GM19328 (cell line): ENCODE measurements around the gene PGA5.
"Not testable (repeated sequence)": the region's sequence is repeated elsewhere in the genome, so short reads cannot be mapped to it uniquely, and the experiment has no call there.

Source experiments
- ATAC-seq: cut with Tn5 transposase; IDR thresholded peaks from one replicate; pipeline ENCODE4 v1.9.1; 2021; ENCODE audit warnings: mild to moderate bottlenecking, moderate library complexity; ENCODE audit not compliant: unreplicated experiment

The PGA5 gene

DNA sequence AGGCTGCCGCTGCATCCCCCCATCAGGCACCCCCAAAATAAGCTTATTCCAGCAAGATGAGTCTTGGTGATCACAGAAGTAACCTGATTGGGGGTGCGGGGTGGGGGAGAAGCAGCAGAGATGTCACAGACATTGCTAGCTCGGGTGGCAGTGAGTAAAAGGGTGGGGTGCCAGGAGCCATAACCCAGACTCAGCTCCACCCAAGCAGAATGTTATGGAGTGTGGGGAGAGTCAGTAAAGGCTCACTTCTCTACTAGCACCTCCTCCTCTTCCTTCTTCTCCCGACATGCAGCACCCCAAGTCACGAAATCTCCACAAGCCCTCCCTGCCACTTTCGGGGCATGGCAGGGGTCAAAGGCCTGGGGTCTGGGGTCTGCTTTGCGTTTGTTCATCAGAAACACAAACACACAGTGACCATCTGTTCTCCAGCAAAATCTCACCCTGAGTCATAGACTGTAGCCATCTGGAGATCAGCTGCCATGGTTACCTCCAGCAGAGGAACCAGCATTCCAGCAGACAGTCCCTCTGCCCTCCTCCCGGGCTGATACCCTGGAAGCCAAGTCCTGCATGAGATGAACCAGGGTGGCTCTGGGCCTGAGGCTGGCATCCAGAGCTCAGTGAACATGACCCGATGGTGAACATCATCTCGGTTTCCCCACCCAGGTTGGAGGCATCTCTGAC is 14.4 kb upstream of the PGA5 start:
- ATAC-seq: not testable (repeated sequence)

DNA sequence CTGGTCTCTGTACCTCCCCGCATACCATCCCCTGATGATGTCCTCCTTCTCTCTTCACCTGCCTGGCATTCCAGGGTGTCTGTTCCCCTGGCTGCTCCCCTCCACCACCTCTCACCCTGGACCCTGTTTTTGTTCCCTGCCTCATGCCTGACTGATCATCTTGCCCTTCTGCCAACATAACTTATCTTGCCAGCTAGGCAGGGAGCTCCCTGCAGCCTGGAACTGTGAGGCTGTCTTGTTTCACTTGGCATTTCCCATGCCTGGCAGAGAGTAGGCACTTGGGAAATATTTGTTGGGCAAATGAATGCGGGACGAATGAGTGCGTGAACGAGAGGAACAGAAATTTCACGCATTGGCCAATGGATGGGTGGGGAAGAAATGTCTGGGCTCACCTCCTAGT is 11.5 kb upstream of the PGA5 start:
- ATAC-seq: not testable (repeated sequence)

DNA sequence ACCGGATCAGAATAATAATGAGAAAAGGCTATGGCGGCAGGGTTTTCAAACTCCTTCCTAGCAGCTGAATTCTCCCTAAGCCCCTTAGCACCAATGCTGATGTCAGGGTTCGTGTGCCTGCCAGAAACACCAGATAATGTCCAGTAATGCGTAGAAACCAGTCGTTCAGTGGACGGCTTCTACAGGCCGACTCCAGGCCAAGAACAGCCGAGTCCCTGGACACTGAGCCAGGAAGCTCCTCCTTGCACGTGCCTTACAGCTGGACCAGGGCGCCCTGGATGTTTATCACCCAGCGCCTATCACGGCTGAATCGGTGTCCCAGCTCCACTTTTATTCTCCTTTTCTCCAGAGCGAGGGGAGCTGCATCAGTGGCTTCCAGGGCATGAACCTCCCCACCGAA is 9.9 kb upstream of the PGA5 start:
- not testable (repeated sequence) for ATAC-seq

DNA sequence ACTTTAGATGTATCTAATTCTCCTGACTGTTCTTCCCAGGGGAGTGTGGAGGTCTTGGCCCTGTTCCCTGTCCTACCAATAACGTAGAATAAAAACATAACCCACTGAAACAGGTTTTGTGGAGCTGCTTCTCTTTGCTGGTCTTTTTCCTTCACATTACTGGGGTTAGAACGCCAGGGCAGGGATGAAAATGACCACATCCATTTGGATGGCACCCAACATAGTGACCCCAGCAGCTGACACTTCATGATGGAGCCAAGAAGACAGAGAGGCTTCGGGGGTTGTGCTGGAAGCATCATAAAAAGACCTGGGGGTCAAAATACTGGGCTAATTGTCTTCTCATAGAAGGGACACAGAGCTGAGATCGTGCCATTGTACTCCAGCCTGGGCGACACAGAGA is 9.4 kb upstream of the PGA5 start:
- ATAC-seq: not testable (repeated sequence)

DNA sequence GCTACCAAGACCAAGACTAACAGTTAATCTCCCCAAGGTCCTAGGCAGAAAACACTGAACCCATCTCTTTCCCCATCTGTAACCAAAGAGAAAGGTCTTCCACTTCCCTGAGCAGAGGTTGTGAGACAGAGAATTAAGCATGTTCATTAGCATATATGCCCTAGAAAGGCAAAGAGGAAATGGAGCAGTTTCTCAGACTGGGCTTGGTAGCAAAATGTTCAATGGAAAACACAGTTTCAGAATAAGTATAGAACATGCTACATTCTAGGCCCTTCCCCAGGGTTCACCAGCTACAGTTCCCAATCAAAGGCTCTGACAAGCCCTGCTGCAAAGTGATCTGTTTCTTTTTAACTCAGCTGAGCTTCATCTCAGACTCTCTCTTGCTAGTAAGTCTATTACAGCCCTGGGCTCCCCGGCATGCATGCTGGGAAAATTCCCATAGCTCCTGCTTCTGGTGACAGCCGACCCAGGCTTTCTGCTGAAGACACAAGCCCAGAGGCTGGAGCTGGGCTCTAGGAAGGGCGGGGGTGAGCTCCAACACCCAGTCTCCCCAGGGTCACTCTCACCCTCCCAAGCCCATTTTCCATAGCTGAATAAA is 8.3 kb upstream of the PGA5 start:
- not testable (repeated sequence) for ATAC-seq

DNA sequence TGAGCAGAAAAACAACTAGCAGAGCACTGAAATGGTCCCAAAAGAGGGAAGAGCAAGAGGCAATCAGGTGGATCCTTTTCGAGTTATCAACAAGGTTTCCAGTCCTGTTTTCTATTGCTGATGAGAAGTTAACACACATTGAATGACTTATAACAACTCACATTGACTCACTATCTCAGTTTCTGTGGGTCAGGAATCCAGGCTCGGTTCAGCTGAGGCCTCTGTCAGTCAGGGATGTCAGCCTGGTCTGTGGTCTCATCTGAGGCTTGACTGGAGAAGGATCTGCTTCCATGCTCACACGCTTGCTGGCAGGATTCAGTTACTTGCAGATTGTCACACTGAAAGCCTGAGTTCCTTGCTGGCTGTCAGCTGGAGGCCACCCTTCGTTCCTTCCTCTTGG is 3.8 kb upstream of the PGA5 start:
- not testable (repeated sequence) for ATAC-seq

DNA sequence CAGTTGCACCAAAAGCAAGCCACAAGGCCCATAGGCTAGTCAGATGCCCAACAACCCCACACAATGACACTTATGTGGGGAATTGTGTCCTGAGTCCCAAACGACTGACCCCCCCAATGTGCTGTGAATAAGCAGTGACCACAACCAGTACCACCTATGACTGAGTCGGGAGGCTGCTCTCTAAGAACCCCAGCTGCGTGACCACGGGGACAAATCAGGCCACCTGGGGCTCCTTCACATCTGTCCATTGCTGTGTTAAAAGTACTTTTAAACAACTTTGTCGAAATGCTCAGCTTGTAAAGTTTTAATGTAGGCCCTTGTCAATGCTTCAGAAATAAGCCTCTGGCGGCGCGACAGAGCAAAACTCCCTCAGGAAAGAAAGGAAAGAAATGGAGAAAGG is 687 bp upstream of the PGA5 start:
- ATAC-seq: not testable (repeated sequence)

DNA sequence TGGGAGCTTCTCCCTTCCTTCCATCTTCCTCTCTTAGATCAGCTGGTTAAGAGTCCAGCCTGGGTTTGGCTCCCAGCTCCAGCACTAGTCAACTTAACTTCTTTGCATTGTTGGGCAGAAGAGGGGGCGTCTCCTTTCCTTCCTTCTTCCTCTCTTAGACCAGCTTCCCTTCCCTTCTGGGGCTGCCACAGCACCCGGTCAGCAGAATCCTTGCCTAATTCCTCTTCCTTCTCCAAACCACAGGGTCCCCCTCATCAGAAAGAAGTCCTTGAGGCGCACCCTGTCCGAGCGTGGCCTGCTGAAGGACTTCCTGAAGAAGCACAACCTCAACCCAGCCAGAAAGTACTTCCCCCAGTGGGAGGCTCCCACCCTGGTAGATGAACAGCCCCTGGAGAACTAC is 551 bp downstream of the PGA5 start:
- ATAC-seq: not testable (repeated sequence)

DNA sequence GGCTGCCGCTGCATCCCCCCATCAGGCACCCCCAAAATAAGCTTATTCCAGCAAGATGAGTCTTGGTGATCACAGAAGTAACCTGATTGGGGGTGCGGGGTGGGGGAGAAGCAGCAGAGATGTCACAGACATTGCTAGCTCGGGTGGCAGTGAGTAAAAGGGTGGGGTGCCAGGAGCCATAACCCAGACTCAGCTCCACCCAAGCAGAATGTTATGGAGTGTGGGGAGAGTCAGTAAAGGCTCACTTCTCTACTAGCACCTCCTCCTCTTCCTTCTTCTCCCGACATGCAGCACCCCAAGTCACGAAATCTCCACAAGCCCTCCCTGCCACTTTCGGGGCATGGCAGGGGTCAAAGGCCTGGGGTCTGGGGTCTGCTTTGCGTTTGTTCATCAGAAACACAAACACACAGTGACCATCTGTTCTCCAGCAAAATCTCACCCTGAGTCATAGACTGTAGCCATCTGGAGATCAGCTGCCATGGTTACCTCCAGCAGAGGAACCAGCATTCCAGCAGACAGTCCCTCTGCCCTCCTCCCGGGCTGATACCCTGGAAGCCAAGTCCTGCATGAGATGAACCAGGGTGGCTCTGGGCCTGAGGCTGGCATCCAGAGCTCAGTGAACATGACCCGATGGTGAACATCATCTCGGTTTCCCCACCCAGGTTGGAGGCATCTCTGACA is 4.4 kb downstream of the PGA5 start:
- not testable (repeated sequence) for ATAC-seq

DNA sequence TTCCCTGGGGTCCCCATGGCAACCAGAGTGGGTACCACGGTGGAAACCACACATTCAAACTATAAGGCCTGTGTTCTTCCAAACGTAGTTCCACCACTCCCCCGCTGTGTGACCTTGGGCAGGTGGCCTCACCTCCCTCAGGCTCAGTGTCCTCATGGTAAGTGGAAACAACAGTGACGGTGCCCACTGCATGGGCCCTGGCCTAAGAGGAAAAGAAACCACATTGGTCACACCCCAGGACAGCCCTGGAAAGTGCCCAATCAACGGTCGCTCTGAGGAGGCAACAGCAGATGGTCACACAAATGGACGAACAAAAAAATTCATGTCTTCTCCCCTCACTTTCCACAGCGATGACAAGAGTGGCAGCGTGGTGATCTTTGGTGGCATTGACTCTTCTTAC is 7.1 kb downstream of the PGA5 start:
- not testable (repeated sequence) for ATAC-seq

DNA sequence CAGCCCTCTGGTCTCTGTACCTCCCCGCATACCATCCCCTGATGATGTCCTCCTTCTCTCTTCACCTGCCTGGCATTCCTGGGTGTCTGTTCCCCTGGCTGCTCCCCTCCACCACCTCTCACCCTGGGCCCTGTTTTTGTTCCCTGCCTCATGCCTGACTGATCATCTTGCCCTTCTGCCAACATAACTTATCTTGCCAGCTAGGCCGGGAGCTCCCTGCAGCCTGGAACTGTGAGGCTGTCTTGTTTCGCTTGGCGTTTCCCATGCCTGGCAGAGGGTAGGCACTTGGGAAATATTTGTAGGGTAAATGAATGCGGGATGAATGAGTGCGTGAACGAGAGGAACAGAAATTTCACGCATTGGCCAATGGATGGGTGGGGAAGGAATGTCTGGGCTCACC is 8.2 kb downstream of the PGA5 start:
- ATAC-seq: not testable (repeated sequence)

DNA sequence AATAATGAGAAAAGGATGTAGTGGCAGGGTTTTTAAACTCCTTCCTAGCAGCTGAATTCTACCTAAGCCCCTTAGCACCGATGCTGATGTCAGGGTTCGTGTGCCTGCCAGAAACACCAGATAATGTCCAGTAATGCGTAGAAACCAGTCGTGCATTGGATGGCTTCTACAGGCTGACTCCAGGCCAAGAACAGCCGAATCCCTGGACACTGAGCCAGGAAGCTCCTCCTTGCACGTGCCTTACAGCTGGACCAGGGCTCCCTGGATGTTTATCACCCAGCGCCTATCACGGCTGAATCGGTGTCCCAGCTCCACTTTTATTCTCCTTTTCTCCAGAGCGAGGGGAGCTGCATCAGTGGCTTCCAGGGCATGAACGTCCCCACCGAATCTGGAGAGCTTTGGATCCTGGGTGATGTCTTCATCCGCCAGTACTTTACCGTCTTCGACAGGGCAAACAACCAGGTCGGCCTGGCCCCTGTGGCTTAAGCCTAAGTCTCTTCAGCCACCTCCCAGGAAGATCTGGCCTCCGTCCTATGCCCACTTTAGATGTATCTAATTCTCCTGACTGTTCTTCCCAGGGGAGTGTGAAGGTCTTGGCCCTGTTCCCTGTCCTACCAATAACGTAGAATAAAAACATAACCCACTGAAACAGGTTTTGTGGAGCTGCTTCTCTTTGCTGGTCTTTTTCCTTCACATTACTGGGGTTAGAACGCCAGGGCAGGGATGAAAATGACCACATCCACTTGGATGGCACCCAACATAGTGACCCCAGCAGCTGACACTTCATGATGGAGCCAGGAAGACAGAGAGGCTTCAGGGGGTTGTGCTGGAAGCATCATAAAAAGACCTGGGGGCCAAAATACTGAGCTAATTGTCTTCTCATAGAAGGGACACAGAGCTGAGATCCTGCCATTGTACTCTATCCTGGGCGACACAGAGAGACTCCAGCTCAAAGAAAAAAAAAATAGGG is 10.1 kb downstream of the PGA5 start:
- not testable (repeated sequence) for ATAC-seq

DNA sequence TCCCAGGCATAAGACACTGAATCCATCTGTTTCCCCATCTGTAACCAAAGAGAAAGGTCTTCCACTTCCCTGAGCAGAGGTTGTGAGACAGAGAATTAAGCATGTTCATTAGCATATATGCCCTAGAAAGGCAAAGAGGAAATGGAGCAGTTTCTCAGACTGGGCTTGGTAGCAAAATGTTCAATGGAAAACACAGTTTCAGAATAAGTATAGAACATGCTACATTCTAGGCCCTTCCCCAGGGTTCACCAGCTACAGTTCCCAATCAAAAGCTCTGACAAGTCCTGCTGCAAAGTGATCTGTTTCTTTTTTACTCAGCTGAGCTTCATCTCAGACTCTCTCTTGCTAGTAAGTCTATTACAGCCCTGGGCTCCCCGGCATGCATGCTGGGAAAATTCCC is 11.4 kb downstream of the PGA5 start:
- ATAC-seq: not testable (repeated sequence)

DNA sequence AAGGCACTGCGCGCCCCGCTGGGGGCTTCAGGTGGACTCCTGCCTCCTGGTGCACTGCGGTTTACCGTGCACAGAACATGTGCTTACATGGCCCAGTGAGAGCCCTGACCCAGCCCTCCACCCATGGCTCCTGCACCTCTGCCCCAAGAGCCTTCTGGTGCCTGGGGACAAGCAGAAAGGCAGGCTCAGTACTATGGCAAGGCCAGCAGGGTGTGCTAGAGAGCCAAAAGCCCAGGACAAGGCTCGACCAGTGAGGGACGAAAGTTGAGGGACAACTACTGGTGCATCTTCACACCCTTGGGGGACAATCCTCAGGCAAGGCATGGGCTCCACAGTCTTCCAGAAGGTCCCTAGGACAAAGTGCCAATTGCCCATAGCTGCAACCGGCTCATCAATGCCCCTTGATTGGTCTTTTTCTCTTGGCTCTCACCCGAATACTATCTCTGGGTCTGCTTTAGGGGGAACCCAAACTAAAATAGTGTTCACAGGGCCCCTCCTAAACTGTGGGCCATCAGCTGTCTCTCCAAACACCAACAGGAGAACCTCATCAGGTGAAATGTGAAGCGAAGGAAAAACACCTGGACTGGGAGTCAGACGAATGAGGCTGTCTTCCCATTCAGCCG is 13.5 kb downstream of the PGA5 start:
- ATAC-seq: no peak

DNA sequence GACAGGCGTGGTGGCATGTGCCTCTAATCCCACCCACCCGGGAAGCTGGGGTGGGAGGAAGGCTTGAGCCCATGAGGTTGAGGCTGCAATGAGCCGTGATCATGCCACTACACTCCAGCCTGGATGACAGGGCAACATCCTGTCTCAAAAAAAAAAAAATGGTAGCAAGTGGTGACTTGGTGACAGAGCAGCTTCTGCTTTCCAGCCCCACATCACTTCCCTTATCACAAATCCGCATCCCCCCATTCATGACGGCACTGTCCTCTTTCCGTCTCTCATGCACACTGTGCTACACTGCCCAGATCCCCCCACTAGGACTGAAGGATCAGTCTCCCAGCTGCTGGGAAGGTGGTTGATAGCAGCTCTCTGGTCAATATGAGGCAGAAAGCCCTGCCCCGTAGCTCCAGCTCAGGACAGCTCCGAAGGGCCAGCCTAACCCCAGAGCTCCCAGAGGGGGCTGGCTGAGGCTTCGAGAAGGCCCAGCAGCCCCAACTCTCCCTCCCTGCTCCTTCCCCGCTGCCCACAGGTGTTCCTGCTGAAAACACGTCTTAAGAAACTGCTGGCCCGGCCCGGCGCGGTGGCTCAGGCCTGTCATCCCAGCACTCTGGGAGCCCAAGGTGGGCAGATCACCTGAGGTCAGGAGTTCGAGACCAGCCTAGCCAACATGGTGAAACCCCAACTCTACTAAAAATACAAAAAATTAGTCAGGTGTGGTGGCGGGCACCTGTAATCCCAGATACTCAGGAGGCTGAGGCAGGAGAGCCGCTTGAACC is 15.9 kb downstream of the PGA5 start:
- ATAC-seq: no peak

DNA sequence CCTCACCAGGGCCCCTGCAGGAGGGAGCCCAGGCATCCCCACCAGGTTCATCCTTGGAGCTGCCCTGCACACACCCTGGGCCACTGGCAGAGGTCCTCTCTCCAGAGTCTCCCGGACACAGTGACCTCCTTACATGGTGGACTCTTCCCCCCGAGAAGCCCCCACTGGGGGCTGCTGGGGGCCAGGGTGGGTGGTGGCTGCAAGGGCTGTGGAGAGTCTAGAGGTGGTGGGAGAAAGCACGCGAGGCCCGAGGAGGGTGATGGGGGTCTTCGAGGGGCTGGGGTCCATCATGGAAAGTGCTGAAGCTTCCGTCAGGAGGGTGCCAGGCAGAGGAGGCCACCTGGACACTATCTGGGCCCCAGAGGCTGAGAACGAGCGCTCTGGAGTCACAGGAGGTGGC is 17.6 kb downstream of the PGA5 start:
- ATAC-seq: no peak

DNA sequence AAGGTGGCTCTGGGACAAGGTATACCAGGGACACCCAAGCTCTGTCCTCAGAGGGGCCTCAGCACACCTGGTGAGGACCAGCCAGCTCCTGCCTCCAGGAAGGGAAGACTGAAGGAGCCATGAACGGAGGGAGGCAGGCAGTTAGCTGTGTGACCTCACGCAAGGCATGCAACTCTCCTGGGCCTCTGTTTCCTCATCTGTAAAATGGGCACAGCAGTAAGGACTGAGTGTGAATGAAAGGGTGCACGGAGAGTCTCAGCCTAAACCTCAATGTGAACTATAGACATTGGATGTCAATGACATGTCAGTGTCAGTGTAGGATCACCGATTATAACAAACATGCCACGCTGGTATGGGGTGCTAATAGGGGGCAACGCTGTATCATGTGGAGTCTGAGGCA is 18.4 kb downstream of the PGA5 start:
- ATAC-seq: no peak

DNA sequence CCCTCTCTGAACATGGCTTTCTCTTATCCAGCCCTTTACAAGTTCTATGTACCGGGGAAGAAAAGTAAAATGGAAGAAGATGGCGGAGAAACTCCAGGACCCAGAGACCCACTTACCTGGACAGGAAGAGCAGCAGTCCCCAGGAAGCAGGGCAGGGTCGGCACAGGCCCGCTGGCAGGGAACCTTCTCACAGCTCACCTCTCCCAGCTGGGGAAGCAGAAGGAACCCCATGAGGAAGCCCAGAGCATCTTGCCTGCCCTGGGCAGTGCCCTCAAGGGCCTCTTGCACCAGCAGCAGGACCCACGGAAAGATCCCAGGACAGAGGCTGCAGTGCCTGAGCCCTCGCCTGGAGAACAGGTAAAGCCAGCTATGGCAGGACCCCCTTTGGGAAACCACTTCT is 23.4 kb downstream of the PGA5 start:
- ATAC-seq: no peak

DNA sequence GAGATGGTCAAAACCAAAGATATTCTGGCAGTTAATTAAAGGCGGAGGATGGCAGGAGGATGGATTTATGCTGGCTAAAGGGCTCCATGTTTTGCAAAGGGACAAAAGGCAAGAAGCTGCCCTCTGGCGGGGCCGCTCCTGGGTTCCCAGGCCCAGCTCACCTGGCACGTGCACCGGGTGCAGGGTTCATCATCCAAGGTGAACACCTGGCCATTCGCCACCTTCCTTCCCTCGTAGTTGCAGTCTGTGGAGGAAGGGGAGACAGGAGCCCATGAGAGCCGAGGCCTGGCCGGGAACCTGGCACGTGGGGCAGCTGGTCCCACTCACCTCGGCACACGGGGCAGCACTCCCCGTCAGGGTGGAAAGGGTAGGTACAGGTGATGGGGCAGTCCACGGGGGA is 23.8 kb downstream of the PGA5 start:
- no peak for ATAC-seq

DNA sequence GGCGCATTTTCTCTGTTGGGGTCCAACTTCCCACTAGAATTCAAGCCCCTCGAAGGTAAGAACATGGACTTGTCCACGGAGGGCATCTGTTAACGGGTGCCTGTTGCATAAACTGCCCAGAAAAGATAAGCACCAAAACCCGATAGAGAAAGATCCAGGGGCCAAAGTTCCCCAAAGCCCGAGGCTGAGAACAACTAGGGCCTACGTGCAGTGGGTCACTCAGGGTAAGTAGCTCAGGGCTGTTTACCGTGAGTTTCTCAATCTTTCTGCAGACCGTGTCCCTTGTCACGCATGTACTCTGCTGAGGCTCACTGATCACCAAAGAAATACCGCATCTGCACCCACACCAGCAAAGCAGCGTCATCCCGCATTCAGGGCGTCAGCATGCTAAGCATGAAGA is 24.4 kb downstream of the PGA5 start:
- ATAC-seq: no peak
